K562 (cell line): ENCODE data around the gene ADAMTS14. TPM values are rescaled to one million over a fixed set of nuclear protein-coding genes. Genes with fewer than 3 reads are reported as not detected.

Experiments
- BCOR ChIP-seq: fragments of 450-650 bp; IDR thresholded peaks from 2 replicates; pipeline ENCODE4 v1.6.1; 2016
- CBFA2T3 ChIP-seq: fragments of 450-650 bp; IDR thresholded peaks from 2 replicates; pipeline ENCODE4 v1.6.1; 2017
- CBX1 ChIP-seq: sonication (generic); IDR thresholded peaks from 2 replicates; pipeline ENCODE4 v1.6.1; 2016; ENCODE audit warnings: antibody characterized with exemption, low read depth, mild to moderate bottlenecking
- DDX20 ChIP-seq: fragments of 450-650 bp; IDR thresholded peaks from 2 replicates; pipeline ENCODE4 v1.6.1; 2016; ENCODE audit warnings: missing genetic modification characterization, low read depth, mild to moderate bottlenecking, missing compliant biosample characterization, moderate library complexity
- EGR1 ChIP-seq: fragments of 450-650 bp; conservative IDR thresholded peaks from 2 replicates; pipeline ENCODE4 v1.6.1; 2017; ENCODE audit warnings: mild to moderate bottlenecking
- EP300 ChIP-seq: IDR thresholded peaks from 2 replicates; pipeline ENCODE4 v1.6.1; 2012; ENCODE audit warnings: low read length, improper control_type of control experiment
- HEY1 ChIP-seq: fragments of 250-450 bp; sonication (Bioruptor Pico); IDR thresholded peaks from 2 replicates; pipeline ENCODE4 v1.5.0; 2020; ENCODE audit warnings: mild to moderate bottlenecking, moderate library complexity, borderline replicate concordance
- HSF4 ChIP-seq: fragments of 250-450 bp; sonication (Bioruptor Pico); IDR thresholded peaks from 2 replicates; pipeline ENCODE4 v2.1.2; 2022; ENCODE audit warnings: mild to moderate bottlenecking, moderate library complexity, borderline replicate concordance
- JUN ChIP-seq, 2 experiments: sonication (generic) in 1 of 2; formaldehyde crosslinking in 1 of 2; IDR thresholded peaks; 2 replicates each; pipeline versions ENCODE4 v1.6.1 to v1.8.0; 2012 to 2022; ENCODE audit warnings: borderline replicate concordance in 2 of 2, mild to moderate bottlenecking in 2 of 2, improper control_type of control experiment in 1 of 2, low read depth in 1 of 2, low read length in 1 of 2, missing genetic modification reagents in 1 of 2
- KAT7 ChIP-seq: sonication (generic); formaldehyde crosslinking; IDR thresholded peaks from 2 replicates; pipeline ENCODE4 v1.8.0; 2022; ENCODE audit warnings: missing genetic modification reagents, mild to moderate bottlenecking, borderline replicate concordance
- MECOM ChIP-seq: fragments of 250-450 bp; sonication (Bioruptor Pico); IDR thresholded peaks from 2 replicates; pipeline ENCODE4 v1.8.0; 2022; ENCODE audit warnings: inconsistent platforms
- MTF1 ChIP-seq: fragments of 250-450 bp; sonication (Bioruptor Pico); IDR thresholded peaks from 2 replicates; pipeline ENCODE4 v1.9.0; 2021; ENCODE audit warnings: moderate library complexity, mild to moderate bottlenecking, inconsistent platforms, borderline replicate concordance
- MYC ChIP-seq, 2 experiments: fragments of 250-450 bp in 1 of 2; sonication (Bioruptor Pico) in 1 of 2; IDR thresholded peaks; 2 replicates each; pipeline versions ENCODE4 v1.5.1 to v1.6.1; 2012 to 2021; ENCODE audit warnings: low read depth in 2 of 2, borderline replicate concordance in 1 of 2, improper control_type of control experiment in 1 of 2, low read length in 1 of 2, mild to moderate bottlenecking in 1 of 2, moderate library complexity in 1 of 2
- NFE2L1 ChIP-seq: fragments of 450-650 bp; IDR thresholded peaks from 2 replicates; pipeline ENCODE4 v1.6.1; 2016; ENCODE audit warnings: missing genetic modification characterization, low read depth, mild to moderate bottlenecking, missing compliant biosample characterization, moderate library complexity, borderline replicate concordance
- NR1H2 ChIP-seq: sonication (generic); formaldehyde crosslinking; IDR thresholded peaks from 2 replicates; pipeline ENCODE4 v1.4.0; 2020; ENCODE audit warnings: mild to moderate bottlenecking, missing genetic modification reagents
- PURB ChIP-seq: sonication (generic); formaldehyde crosslinking; IDR thresholded peaks from 2 replicates; pipeline ENCODE4 v1.9.0; 2021; ENCODE audit warnings: low read depth, mild to moderate bottlenecking, missing genetic modification reagents
- SAP30 ChIP-seq: fragments of 200-600 bp; sonication (generic); IDR thresholded peaks from 2 replicates; pipeline ENCODE4 v1.6.1; 2012; ENCODE audit warnings: borderline replicate concordance, low read depth, mild to moderate bottlenecking, moderate library complexity, low read length, control low read depth, inconsistent platforms; ENCODE audit not compliant: insufficient read depth, poor library complexity, severe bottlenecking
- XRCC3 ChIP-seq: fragments of 450-650 bp; IDR thresholded peaks from 2 replicates; pipeline ENCODE4 v1.6.1; 2017; ENCODE audit warnings: mild to moderate bottlenecking, moderate library complexity
- ZNF274 ChIP-seq: IDR thresholded peaks from 2 replicates; pipeline ENCODE4 v1.6.1; 2011; ENCODE audit warnings: low read depth, mild to moderate bottlenecking, low read length, moderate library complexity, borderline replicate concordance
- ZNF41 ChIP-seq: fragments of 250-450 bp; sonication (Bioruptor Pico); conservative IDR thresholded peaks from 2 replicates; pipeline ENCODE4 v1.4.0; 2020; ENCODE audit warnings: mild to moderate bottlenecking
- ZNF444 ChIP-seq: fragments of 250-450 bp; sonication (Bioruptor Pico); IDR thresholded peaks from 2 replicates; pipeline ENCODE4 v1.4.0; 2020; ENCODE audit warnings: mild to moderate bottlenecking, moderate library complexity
- polyA plus RNA-seq, 8 experiments: library from polyadenylated mRNA; depleted of rRNA in 4 of 8; stranded (reverse) in 5 of 8; unstranded in 3 of 8; fragments of >200 nt; fragmentation: Nextera tagmentation in 2 of 8; fragmentation: Illumina TruSeq in 1 of 8; extraction: Ambion mirVana in 2 of 8; extraction: Trizol in 1 of 8; gene quantifications; 2 replicates each; pipeline versions ENCODE4 v1.2.1 to v1.2.3, GENCODE V29; 2011 to 2014; ENCODE audit warnings: inconsistent platforms in 1 of 8, missing spikeins in 1 of 8
- total RNA-seq, 7 experiments: library from RNA; depleted of rRNA in 6 of 7; stranded (reverse); fragments of >200 nt in 6 of 7; fragmentation: Illumina TruSeq in 2 of 7; extraction: Trizol in 2 of 7; gene quantifications; 2 replicates each; pipeline versions ENCODE4 v1.2.1 to v1.2.3, GENCODE V29; 2011 to 2021; ENCODE audit warnings: low replicate concordance in 1 of 7
- TF ChIP-seq, protein P1 (sequence below): fragments of 200-800 bp; sonication (Bioruptor generic); IDR thresholded peaks from 2 replicates; pipeline ENCODE4 v1.6.1; 2017; ENCODE audit warnings: missing genetic modification characterization, missing compliant biosample characterization
- TF ChIP-seq, protein P2 (sequence below): sonication (generic); formaldehyde crosslinking; IDR thresholded peaks from 2 replicates; pipeline ENCODE4 v1.8.0; 2022; ENCODE audit warnings: mild to moderate bottlenecking, missing genetic modification reagents
- TF ChIP-seq, protein P3 (sequence below): IDR thresholded peaks from 2 replicates; pipeline ENCODE4 v1.6.1; 2012; ENCODE audit warnings: low read depth, low read length, improper control_type of control experiment, borderline replicate concordance

ADAMTS14 gene
- total and polyA plus RNA-seq, 9 of the 15 experiments (the other 6 are each of a cell fraction or from before 2014, with no cell fraction given): 0.04 to 37.4 (median 15.9) TPM

DNA sequence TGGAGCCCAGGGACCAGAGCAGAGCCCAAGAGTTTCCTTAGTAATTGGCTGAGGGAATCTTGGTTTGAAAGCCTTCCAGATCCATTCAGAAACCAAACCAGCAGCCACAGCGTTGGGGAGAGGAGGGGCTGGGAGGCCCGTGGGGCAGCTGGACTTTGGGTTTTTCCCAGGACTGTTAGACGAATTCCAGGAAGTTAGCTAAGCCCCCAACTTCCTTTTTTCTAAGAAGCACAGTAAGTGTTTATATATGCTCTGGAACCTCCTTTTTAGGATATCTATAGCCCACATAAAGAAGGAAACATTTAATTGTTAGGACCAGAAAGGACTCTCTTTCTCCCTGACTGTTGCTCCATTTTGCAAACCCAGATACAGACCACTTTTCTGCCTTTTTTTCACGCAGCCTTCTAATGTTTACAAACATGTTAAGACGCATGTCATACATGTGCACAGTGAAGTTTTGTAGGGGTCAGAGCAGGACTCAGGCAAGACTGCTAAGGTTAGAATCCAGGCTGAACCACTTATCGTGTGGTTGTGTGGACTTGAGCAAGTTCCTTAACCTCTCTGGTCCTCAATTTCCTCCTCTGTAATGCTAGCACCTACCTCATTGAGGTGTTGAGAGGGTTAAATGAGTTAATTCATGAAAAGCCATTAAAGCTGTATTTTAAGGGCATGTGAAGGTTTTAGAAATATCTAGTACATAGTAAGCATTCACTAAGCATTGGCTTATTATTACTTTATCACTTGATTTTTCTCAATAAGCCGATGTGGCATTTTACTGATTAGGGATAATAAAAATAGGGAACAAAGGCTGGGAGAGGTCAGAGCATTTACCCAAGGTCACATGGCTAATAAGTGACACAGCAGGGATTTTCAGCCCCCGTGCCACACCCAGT, 70.5 kb downstream of the ADAMTS14 start (continued):
- TF ChIP-seq PURB (CRISPR knock-in tag): no peak
- no peak for TF ChIP-seq NFE2L1 (tag)
- TF ChIP-seq ZNF274: no peak
- TF ChIP-seq EGR1: 0 out of 2 replicates have a peak, but pooled peaks have one; percentile 36
- TF ChIP-seq HSF4 (CRISPR knock-in tag): no peak
- 0 out of 2 replicates have a peak, but pooled peaks have one; percentile 34 for TF ChIP-seq BCOR
- no peak for TF ChIP-seq NR1H2 (CRISPR knock-in tag)
- no peak for TF ChIP-seq XRCC3
- TF ChIP-seq, protein P1, sequence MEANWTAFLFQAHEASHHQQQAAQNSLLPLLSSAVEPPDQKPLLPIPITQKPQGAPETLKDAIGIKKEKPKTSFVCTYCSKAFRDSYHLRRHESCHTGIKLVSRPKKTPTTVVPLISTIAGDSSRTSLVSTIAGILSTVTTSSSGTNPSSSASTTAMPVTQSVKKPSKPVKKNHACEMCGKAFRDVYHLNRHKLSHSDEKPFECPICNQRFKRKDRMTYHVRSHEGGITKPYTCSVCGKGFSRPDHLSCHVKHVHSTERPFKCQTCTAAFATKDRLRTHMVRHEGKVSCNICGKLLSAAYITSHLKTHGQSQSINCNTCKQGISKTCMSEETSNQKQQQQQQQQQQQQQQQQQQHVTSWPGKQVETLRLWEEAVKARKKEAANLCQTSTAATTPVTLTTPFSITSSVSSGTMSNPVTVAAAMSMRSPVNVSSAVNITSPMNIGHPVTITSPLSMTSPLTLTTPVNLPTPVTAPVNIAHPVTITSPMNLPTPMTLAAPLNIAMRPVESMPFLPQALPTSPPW (CRISPR knock-in tag): peak; percentile 89
- no peak for TF ChIP-seq HEY1 (CRISPR knock-in tag)
- TF ChIP-seq MTF1 (CRISPR knock-in tag): no peak
- TF ChIP-seq JUN (IDR thresholded peaks at IDR 0.05; ENCODE audit: borderline replicate concordance, low read depth, low read length): no peak
- no peak for TF ChIP-seq JUN (CRISPR knock-in tag; IDR thresholded peaks at IDR 0.05; ENCODE audit: borderline replicate concordance)
- no peak for TF ChIP-seq ZNF444 (CRISPR knock-in tag)
- TF ChIP-seq ZNF41 (CRISPR knock-in tag): no peak
- TF ChIP-seq SAP30: no peak
- peak; percentile 95 for TF ChIP-seq EP300
- no peak for TF ChIP-seq CBX1
- peak; percentile 75 for TF ChIP-seq DDX20 (tag)
- TF ChIP-seq MECOM (CRISPR knock-in tag): peak; percentile 53
- TF ChIP-seq, protein P2, sequence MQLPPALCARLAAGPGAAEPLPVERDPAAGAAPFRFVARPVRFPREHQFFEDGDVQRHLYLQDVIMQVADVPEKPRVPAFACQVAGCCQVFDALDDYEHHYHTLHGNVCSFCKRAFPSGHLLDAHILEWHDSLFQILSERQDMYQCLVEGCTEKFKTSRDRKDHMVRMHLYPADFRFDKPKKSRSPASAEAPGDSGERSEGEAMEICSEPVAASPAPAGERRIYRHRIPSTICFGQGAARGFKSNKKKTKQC (CRISPR knock-in tag): no peak
- peak; percentile 49 for TF ChIP-seq MYC (IDR thresholded peaks at IDR 0.05; ENCODE audit: low read depth, low read length)
- TF ChIP-seq MYC (CRISPR knock-in tag; IDR thresholded peaks at IDR 0.05; ENCODE audit: borderline replicate concordance, low read depth): no peak
- TF ChIP-seq CBFA2T3: no peak
- no peak for TF ChIP-seq KAT7 (CRISPR knock-in tag)
- TF ChIP-seq, protein P3, sequence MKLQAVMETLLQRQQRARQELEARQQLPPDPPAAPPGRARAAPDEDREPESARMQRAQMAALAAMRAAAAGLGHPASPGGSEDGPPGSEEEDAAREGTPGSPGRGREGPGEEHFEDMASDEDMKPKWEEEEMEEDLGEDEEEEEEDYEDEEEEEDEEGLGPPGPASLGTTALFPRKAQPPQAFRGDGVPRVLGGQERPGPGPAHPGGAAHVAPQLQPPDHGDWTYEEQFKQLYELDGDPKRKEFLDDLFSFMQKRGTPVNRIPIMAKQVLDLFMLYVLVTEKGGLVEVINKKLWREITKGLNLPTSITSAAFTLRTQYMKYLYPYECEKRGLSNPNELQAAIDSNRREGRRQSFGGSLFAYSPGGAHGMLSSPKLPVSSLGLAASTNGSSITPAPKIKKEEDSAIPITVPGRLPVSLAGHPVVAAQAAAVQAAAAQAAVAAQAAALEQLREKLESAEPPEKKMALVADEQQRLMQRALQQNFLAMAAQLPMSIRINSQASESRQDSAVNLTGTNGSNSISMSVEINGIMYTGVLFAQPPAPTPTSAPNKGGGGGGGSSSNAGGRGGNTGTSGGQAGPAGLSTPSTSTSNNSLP: 0 out of 2 replicates have a peak, but pooled peaks have one; percentile 16
